ENCODE measurements around the gene LNPK.

Gene LNPK

GRCh38 chr2:175889701-175890302 lies 112.3 kb downstream of the LNPK start:
- TF ChIP-seq, protein P1, sequence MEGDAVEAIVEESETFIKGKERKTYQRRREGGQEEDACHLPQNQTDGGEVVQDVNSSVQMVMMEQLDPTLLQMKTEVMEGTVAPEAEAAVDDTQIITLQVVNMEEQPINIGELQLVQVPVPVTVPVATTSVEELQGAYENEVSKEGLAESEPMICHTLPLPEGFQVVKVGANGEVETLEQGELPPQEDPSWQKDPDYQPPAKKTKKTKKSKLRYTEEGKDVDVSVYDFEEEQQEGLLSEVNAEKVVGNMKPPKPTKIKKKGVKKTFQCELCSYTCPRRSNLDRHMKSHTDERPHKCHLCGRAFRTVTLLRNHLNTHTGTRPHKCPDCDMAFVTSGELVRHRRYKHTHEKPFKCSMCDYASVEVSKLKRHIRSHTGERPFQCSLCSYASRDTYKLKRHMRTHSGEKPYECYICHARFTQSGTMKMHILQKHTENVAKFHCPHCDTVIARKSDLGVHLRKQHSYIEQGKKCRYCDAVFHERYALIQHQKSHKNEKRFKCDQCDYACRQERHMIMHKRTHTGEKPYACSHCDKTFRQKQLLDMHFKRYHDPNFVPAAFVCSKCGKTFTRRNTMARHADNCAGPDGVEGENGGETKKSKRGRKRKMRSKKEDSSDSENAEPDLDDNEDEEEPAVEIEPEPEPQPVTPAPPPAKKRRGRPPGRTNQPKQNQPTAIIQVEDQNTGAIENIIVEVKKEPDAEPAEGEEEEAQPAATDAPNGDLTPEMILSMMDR (IDR thresholded peaks at IDR 0.05; ENCODE audit: insufficient read depth, low read depth, low read length, missing control alignments), result no peak
- H3K4me3 ChIP-seq (ENCODE audit: low read depth, low read length), result no peak overlapping the region
- DNase-seq (ENCODE audit: low read depth), result no peak

GRCh38 chr2:175887776-175888175 lies 114.3 kb downstream of the LNPK start:
- TF ChIP-seq, protein P1 (IDR thresholded peaks at IDR 0.05; ENCODE audit: insufficient read depth, low read depth, low read length, missing control alignments), result no peak
- H3K4me3 ChIP-seq (ENCODE audit: low read depth, low read length), result no peak overlapping the region
- no peak for DNase-seq (ENCODE audit: low read depth)

- H3K4me3 ChIP-seq (ENCODE audit: low read depth, low read length), result no peak overlapping the region
- DNase-seq (ENCODE audit: low read depth), result no peak
- TF ChIP-seq, protein P1 (IDR thresholded peaks at IDR 0.05; ENCODE audit: insufficient read depth, low read depth, low read length, missing control alignments), result no peak
Measured at GRCh38 chr2:175884697-175885393, 117.2 kb downstream of the LNPK start.

- DNase-seq (ENCODE audit: low read depth), result no peak
- TF ChIP-seq, protein P1 (IDR thresholded peaks at IDR 0.05; ENCODE audit: insufficient read depth, low read depth, low read length, missing control alignments), result no peak
Measured at GRCh38 chr2:175883586-175884194, 118.4 kb downstream of the LNPK start.

DNA sequence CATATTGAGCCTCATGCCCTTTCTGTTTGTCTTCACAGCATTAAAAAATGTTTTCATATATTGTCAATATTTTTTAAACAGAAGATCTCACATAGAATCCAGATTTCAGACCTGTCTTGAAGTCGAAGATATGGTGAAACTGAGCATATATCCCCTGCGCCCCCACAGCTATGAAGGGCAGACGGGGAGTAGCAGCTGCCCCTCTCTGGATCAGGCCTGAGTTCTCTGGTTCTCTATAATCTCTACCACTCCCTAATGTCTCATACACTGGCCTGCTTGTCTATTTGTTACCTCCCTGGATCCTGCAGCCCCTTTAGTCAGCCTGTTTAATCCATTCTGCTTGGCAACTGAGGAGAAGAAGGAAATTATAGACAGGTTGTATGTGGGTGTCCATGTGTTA lies 122.4 kb downstream of the LNPK start:
- no peak for DNase-seq (ENCODE audit: low read depth)
- TF ChIP-seq, protein P1 (IDR thresholded peaks at IDR 0.05; ENCODE audit: insufficient read depth, low read depth, low read length, missing control alignments), result no peak
- H3K4me3 ChIP-seq (ENCODE audit: low read depth, low read length), result no peak overlapping the region

More at GRCh38 chr2:175883586-175884194, 118.4 kb downstream of the LNPK start:
- H3K4me3 ChIP-seq (ENCODE audit: low read depth, low read length), result no peak overlapping the region

- DNase-seq (ENCODE audit: low read depth), result no peak
- TF ChIP-seq, protein P1 (IDR thresholded peaks at IDR 0.05; ENCODE audit: insufficient read depth, low read depth, low read length, missing control alignments), result no peak
- H3K4me3 ChIP-seq (ENCODE audit: low read depth, low read length), result no peak overlapping the region
Measured at GRCh38 chr2:175877845-175878544, 124.1 kb downstream of the LNPK start.
